ENCODE measurements around the gene C12orf56. TPM values are rescaled to one million over a fixed set of nuclear protein-coding genes. Genes with fewer than 3 reads are reported as not detected.

Gene C12orf56
- total and polyA plus RNA-seq, 9 of the 15 experiments (the other 6 are each of a cell fraction or from before 2014, with no cell fraction given) = 0.40 to 4.8 (median 1.2) TPM

DNA sequence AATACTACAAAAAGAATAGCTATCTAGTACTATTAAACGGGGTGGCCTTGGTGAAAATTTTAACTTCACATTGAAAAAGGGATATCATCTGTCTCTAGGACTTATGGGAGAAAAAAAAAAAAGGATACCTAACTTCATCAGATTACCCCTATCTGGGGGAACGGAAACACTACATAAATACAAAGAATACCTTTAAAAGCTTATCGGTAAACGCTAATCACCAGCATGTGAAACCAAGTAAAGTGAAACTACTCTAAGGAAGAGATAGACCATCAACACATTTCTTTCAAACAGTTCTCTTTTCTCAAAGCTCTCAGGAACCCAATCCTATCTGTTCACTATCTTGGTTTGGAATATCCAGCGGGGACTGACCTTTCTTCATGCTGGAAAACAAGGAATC lies 172.0 kb downstream of the C12orf56 start:
- Histone ChIP-seq H3K79me2 (ENCODE audit: control insufficient read depth, insufficient read depth, low read length) (peaks cover 26% of the 10 kb centered on the region), H3K4me1 (replicated peaks in 1 of 2; ENCODE audit: control insufficient read depth in 2 of 2, insufficient read depth in 2 of 2, low read length in 2 of 2) (peaks cover 8 to 11% of the 10 kb centered on the region in 2 experiments; a peak in 3 of 5 replicates), H3K9ac (ENCODE audit: insufficient read depth in 1 of 2, low read depth in 2 of 2, low read length in 2 of 2) (peak overlapping the region in 1 of 2 experiments; percentile 77; a peak in 1 of 4 replicates), H3K27ac (ENCODE audit: extremely low read depth, low read depth, low read length) (peak overlapping the region; percentile 72), H4K20me1 (replicated peaks; ENCODE audit: control insufficient read depth, insufficient read depth, low read length) (no peaks in the 10 kb centered on the region), H3K4me2 (ENCODE audit: insufficient read depth, low read length) (peak overlapping the region; percentile 68), H2AFZ (ENCODE audit: low read depth, low read length) (peak overlapping the region; percentile 48), H3K27me3 (ENCODE audit: control insufficient read depth in 2 of 2, insufficient read depth in 2 of 2, low read length in 2 of 2) (no peaks in the 10 kb centered on the region), H3K9me3 (replicated peaks; ENCODE audit: control insufficient read depth, insufficient read depth, low read depth, low read length) (no peaks in the 10 kb centered on the region), H3K9me1 (ENCODE audit: control insufficient read depth, insufficient read depth, low read length) (no peaks in the 10 kb centered on the region), H3K4me3 (no peak overlapping the region), H3K36me3 (ENCODE audit: control insufficient read depth, insufficient read depth, low read length) (no peaks in the 10 kb centered on the region; the same call in 2 of the 3 replicates)
- no TSS peak for BruUV-seq (replicated peaks)
- FAIRE-seq (no peak), ATAC-seq (peak; percentile 3; the same call in 1 of the 3 replicates), DNase-seq (ENCODE audit: extremely low read depth in 1 of 4, low spot score in 3 of 4) (peak in 3 of 4 experiments; percentile 13 to 32 (median 30))
- in situ Hi-C loops (cut with MboI) = no loop called here
- ChIA-PET POLR2A (interaction anchor here (1.2 to 2.0 kb wide), 2 partner anchors 9 to 12 kb away, joined by 3 to 6 read pairs; no protein-coding TSS in a partner anchor), CTCF (ENCODE audit: low intra/inter-chr PET ratio) (no interaction called here)
- intact Hi-C loops (cut with micrococcal nuclease) = no loop called here
- WGBS (ENCODE audit: insufficient coverage, low coverage, missing lambda C conversion rate) = 4% methylated on average over 5 of the region's 5 CpGs
- peak; percentile 76 for TF ChIP-seq SOX6 (IDR thresholded peaks at IDR 0.05)
- TF ChIP-seq ZNF384 (IDR thresholded peaks at IDR 0.05; ENCODE audit: low read depth, low read length) = peak; percentile 52
- TF ChIP-seq ZEB2 (IDR thresholded peaks at IDR 0.05) = 0 out of 2 replicates have a peak, but pooled peaks have one; percentile 28
- no peak for TF ChIP-seq BRF2 (IDR thresholded peaks at IDR 0.05; ENCODE audit: borderline replicate concordance, insufficient read depth, insufficient read length)
- peak; percentile 24; the same call in 1 of the 2 replicates for TF ChIP-seq DPF2 (IDR thresholded peaks at IDR 0.05)
- no peak for TF ChIP-seq RBFOX2 (IDR thresholded peaks at IDR 0.05; ENCODE audit: low read depth, low read length)
- TF ChIP-seq TAL1 (IDR thresholded peaks at IDR 0.05) = 0 out of 2 replicates have a peak, but pooled peaks have one; percentile 7
- peak; percentile 50; the same call in 1 of the 2 replicates for TF ChIP-seq CXXC5 (CRISPR knock-in tag; IDR thresholded peaks at IDR 0.05)
- 0 out of 2 replicates have a peak, but pooled peaks have one; percentile 18 for TF ChIP-seq ELF1 (tag; IDR thresholded peaks at IDR 0.05)
- TF ChIP-seq, protein P1, sequence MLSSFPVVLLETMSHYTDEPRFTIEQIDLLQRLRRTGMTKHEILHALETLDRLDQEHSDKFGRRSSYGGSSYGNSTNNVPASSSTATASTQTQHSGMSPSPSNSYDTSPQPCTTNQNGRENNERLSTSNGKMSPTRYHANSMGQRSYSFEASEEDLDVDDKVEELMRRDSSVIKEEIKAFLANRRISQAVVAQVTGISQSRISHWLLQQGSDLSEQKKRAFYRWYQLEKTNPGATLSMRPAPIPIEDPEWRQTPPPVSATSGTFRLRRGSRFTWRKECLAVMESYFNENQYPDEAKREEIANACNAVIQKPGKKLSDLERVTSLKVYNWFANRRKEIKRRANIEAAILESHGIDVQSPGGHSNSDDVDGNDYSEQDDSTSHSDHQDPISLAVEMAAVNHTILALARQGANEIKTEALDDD (IDR thresholded peaks at IDR 0.05) = peak; percentile 68
- no peak for TF ChIP-seq HNRNPUL1 (IDR thresholded peaks at IDR 0.05; ENCODE audit: low read length)
- peak; percentile 4; the same call in 1 of the 2 replicates for TF ChIP-seq ARID1B (IDR thresholded peaks at IDR 0.05)
- TF ChIP-seq SREBF2 (CRISPR knock-in tag; IDR thresholded peaks at IDR 0.05) = no peak
- TF ChIP-seq CTBP1 (IDR thresholded peaks at IDR 0.05; ENCODE audit: borderline replicate concordance) = 0 out of 2 replicates have a peak, but pooled peaks have one; percentile 8
- TF ChIP-seq ARID4B (CRISPR knock-in tag; IDR thresholded peaks at IDR 0.05) = no peak
- TF ChIP-seq DACH1 (IDR thresholded peaks at IDR 0.05; ENCODE audit: partially characterized antibody) = peak; percentile 24
- TF ChIP-seq SMARCA4 (IDR thresholded peaks at IDR 0.05) = 0 out of 2 replicates have a peak, but pooled peaks have one; percentile 38
- peak; percentile 28; the same call in 1 of the 2 replicates for TF ChIP-seq TEAD4 (IDR thresholded peaks at IDR 0.05; ENCODE audit: low read length)
- TF ChIP-seq TEAD4 (CRISPR knock-in tag; IDR thresholded peaks at IDR 0.05; ENCODE audit: borderline replicate concordance) = no peak

All from K562 (cell line).